Forelimb muscle (tissue), 1 donor: ENCODE data around the gene ZNF213. TPM values are rescaled to one million over a fixed set of nuclear protein-coding genes. Genes with fewer than 3 reads are reported as not detected.
"Not testable (repeated sequence)": the region's sequence is repeated elsewhere in the genome, so short reads cannot be mapped to it uniquely, and the experiment has no call there.

ENCODE experiments used
- DNase-seq: peaks from one replicate; pipeline ENCODE4 v3.0.0-alpha.2; 2013; ENCODE audit warnings: low read depth
- polyA plus RNA-seq: library from polyadenylated mRNA; unstranded; fragments of 120-200 nt; gene quantifications from one replicate; pipeline ENCODE4 v1.2.1, GENCODE V29; 2013; ENCODE audit not compliant: insufficient read length

The ZNF213 gene
- polyA plus RNA-seq, 1 donor, result 12.3 TPM

DNA sequence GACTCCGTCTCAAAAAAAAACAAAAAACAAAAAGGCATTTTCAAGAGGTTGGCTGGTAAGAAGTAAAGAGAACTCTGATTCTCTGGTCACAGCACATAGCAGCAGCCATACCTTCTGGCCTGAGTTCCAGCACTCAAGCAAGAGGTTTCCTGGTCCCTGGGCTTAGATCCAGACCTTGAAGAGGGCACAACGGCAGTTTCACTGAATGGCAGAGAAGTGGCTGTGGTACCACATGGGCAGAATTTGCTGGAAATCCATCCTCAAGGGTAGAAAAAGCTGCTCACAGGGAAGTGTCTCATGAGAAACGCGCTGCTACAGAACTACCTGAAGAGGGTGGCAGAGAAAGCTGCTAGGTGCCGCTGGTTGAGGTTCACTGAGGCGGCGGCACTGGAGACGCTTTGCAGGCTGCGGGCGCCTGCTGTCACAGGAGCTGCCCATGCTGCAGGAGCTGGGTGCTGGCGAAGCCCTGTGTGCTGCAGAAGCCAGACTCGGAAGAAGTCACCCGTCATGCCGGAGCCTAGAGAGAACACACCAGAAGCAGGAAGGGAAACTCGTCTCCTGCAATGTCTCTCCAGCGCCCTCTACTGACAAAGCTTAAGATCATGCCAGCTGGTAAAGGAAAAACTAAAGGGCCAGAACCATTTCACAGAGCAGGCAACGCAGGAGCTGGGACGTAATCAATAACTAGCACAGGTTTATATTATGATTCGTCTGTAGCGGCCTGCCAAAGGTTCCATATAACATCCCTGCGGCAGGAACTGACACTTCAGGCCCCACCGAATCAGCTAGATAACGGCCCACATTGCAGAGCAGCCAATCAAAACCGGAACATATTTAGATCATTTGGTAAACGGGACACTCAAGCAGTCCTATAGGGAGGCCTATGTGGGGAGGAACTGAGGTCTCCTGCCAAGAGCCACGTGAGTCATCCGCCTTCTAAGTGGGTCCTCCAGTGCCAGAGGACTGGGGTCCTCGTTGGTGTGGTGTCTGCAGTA, 5.4 kb upstream of the ZNF213 start:
- no peak for DNase-seq

DNA sequence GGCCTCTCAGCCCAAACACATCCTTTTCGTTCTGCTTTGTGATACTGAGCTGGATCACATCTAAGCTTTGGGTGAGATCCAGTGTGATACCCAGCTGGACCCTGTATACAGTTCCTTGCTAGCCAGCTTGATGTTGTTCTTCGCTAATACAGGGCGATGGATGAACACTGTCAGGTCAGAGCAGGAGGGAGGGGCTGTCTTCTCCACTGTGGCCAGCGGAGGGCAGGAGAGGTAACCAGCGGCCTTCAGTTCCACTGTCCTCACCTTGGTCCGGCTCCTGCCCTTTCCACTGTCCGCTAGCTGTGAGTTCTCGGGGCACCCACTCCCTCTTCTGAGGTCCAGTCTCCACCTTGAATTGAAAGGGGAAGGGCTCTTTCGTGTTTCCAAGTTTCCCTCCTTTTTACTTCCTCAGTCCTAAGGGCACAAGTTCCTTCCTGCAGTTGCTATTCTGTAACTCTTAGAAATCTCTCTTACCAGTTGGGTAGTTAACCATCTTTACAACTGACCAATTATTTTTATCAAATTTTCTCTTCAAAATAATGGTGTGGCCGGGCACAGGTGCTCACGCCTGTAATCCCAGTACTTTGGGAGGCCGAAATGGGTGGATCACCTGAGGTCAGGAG, 3.0 kb upstream of the ZNF213 start:
- no peak for DNase-seq

DNA sequence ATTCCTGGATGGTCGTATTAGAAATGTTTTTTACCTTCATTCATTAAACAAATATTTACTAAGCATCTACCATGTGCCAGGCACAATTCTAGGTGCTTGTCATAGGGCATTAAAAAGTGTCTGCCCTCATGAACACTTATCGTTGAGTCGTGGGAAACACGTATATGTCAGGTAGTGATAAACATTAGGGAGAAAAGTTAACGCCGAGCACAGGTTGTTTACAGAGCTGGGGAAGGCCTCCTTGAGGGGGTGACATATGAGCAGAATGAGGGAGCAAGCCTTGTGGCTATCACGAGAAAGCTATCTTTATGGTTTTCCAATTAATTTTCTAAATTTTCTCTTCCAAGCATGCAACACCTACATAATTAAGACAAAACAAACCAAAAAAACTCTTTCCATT, 985 bp upstream of the ZNF213 start:
- DNase-seq, result no peak

DNA sequence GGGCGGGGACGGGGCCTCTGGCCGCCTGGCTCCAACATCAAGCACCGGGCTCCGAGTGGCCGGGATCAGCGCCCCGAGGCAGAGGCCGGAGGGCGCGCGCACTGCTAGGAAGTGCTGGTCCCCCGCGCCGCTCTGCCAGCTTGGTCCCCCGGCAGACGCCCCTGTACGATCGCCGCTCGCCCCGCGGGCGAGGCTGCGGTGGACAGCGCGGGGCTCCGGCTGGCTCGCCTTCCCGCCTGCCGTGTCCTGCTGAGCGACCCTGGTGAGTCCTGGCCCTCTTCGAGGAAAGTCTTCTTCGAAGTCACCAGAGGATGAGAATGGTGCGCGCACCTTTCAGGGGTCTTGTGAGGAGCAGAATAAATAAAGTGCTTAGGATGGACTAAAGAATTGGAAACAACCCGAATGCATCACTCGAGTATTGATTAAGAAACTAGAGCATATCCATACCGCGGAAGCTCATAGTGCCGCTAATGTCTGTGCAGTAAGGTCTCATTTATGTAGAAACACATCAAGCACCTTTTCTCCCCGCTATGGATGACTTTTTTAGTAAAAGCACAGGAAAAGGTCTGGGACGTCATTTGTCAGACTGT, 392 bp downstream of the ZNF213 start:
- no peak for DNase-seq

DNA sequence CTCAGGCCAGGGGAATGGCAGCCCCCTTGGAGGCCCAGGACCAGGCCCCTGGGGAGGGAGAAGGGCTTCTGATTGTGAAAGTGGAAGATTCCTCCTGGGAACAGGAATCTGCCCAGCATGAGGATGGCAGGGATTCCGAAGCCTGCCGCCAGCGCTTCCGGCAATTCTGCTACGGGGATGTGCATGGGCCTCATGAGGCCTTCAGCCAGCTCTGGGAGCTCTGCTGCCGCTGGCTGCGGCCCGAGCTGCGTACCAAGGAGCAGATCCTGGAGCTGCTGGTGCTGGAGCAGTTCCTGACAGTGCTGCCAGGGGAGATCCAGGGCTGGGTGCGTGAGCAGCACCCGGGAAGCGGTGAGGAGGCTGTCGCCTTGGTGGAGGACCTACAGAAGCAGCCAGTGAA, 2.4 kb downstream of the ZNF213 start:
- DNase-seq, result no peak

DNA sequence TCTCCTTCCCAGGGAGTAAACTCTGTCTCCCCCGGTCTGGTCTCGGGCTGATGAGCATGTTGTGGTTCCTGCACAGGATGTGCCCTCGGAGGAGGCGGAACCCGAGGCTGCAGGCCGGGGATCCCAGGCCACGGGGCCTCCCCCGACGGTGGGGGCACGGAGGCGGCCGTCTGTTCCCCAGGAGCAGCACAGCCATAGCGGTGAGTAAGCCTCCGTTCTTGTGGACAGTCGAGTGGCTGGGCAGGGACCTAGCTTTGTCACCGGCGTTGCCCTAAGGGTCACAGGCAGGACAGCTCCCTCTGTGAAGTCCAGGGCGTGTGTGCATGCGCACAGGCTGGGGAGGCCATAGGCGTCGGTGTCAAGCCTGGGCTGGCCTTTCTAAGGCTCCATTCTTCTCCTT, 3.5 kb downstream of the ZNF213 start:
- no peak for DNase-seq

DNA sequence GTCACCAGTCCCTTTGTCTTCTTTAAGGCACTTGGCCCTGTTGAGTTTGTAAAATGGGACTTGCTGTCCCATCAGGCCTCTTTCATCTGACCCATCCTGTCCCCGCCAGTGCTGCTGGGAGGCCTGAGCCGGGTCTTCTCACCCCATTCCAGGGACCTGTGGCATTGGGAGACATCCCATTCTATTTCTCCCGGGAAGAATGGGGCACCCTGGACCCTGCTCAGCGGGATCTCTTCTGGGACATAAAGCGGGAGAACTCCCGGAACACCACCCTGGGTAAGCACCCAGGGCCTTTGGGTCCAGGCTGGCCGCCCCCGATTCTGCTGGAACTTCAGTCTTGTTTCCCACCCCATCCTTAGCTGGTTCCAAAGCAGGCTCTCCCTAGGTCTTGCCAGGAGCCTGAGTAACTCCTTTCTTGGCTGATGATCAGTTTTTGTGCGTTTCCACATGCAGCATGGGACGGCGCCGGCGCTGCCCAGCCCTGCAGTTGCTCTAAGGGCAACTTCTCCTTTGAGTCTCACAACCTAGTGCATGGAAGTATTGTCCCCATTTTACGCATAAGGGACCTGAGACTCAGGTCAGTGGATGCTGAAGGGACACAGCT, 4.1 kb downstream of the ZNF213 start:
- DNase-seq, result no peak

DNA sequence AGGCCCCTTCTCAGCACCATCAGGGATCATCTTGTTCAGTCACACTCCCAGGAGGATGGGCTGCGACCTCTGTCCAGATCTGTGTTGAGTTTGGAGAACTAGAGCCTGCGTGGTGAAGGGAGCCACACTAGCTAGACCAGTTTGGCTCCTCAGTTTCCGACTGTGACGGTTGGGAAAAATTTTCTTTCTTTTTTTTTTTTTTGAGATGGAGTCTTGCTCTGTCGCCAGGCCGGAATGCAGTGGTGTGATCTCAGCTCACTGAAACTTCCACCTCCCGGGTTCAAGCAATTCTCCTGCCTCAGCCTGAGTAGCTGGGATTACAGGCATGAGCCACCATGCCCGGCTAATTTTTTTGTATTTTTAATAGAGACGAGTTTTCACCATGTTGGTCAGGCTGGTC, 4.7 kb downstream of the ZNF213 start:
- DNase-seq, result not testable (repeated sequence)

DNA sequence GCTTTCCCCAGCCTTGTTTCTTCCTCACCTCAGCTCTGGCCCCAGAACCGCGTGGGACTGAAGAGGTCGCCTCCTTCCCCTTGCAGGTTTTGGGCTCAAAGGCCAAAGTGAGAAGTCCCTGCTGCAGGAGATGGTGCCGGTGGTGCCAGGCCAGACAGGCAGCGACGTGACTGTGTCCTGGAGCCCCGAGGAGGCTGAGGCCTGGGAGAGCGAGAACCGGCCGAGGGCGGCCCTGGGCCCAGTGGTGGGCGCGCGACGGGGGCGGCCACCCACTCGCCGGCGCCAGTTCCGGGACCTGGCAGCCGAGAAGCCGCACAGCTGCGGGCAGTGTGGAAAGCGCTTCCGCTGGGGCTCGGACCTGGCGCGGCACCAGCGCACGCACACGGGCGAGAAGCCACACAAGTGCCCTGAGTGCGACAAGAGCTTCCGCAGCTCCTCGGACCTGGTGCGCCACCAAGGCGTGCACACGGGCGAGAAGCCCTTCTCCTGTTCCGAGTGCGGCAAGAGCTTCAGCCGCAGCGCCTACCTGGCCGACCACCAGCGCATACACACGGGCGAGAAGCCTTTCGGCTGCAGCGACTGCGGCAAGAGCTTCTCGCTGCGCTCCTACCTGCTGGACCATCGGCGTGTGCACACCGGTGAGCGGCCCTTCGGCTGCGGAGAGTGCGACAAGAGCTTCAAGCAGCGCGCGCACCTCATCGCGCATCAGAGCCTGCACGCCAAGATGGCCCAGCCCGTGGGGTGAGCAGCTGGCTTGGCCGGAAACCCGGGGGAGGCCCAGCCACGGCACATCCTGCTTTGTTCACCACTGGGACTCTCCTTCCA, 6.0 kb downstream of the ZNF213 start:
- DNase-seq, result no peak

DNA sequence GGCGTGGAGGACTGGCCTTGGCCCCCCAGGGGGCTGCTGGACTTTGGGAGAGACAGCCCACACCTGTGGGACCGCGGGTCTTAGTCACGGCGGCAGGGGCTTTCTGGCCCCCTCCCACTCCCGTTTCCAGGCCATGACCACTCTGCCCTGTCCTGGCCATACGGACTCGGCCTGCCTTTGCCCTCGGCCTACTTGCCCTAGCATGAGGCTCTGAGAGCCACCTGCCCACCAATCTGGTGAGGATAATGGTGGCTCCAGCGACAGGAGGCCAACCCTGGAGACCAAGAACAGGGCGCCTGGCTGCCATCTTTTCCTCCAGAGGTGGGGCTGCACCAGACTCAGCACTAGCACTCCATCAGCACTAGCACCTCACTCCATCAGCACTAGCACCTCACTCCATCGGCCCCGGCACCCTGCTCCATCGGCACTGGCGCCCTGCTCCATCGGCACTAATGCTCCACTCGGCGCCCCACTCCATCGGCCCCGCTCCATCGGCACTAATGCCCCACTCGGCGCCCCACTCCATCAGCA, 7.0 kb downstream of the ZNF213 start:
- no peak for DNase-seq

DNA sequence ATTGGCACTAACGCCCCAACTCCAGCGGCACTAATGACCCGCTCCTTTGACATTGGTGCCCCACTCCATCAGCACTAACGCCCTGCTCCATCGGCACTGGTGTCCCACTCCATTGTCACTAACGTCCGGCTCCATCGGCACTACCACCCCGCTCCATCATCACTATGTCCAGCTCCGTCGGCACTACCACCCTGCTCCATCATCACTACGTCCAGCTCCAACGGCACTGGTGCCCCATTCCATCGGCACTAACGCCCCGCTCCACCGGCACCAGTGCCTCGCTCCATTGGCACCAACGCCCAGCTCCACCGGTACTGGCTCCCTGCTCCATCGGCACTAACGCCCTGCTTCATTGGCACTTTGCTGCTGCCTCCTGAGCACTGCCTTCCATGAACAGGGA, 7.5 kb downstream of the ZNF213 start:
- DNase-seq, result no peak

DNA sequence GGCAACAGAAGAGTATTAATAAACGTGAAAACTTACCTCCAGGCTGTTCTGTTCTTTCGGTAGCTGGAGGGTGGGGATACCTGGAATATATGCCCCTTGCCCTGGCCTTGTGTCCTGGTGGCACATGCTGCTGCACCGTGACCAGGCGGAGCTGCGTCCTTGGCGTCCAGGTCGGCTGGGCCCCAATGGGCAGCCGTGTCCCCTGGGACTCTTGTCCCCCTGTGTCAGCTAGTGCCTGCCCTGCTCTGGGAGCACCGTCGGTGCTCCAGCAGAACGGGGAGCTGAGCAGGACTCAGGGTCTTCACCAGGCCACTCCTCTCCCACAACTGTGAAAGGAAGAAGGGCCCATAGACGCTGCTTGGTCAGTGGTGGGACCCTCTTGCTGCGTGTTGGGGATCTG, 7.9 kb downstream of the ZNF213 start:
- DNase-seq, result no peak

DNA sequence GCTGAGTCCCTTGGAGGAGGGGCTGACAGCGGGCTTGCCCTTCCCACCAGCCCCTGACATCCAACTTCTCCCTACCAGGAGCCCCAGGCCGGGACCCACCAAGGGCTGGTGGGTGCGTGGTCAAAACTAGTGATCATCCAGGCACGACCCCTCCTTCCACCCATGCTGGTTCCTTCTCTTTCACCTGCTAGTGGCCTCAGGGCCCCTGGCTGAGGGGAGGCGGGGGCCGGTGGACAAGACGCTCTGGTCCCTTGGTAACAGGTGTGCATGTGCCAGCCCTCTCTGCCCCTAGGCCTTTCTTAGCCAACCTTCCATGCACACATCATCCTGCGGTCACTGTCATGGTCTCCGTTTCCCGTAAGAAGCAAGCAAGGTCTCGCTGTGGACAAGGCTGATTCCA, 8.4 kb downstream of the ZNF213 start:
- DNase-seq, result no peak

DNA sequence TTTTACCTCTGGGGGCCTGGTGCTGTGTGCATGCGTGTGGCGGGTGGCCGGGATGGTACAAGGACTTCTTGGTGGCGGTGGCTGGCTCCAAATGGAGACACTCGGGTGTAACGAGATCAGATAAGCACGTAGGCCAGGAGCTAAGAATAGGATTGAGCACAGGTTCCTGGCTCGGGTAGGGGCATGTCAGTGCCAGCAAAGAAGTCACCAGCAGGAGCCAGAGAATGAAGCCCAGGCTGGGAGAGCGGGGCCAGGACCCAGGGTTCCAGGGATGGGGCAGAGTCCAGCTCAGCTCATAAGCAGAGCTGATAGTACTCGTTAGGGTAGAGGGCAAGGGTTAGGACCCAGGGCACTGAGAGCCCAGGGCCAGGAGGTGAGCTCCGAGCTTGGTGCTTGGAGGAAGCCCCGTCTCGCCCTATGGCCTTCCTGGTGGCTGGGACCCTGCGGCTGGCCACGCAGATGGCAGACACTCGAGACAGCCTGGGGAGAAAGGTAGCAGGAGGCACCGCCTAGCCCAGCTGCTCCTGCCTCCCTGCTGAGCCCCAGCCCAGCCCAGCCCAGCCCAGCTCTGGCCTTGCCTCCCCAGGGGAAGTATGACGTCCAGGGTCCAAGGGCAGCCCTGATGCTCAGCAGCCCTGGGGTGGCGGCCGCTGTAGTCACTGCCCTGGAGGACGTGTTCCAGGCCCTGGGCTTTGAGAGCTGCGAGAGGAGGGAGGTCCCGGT, 8.9 kb downstream of the ZNF213 start:
- DNase-seq, result no peak

DNA sequence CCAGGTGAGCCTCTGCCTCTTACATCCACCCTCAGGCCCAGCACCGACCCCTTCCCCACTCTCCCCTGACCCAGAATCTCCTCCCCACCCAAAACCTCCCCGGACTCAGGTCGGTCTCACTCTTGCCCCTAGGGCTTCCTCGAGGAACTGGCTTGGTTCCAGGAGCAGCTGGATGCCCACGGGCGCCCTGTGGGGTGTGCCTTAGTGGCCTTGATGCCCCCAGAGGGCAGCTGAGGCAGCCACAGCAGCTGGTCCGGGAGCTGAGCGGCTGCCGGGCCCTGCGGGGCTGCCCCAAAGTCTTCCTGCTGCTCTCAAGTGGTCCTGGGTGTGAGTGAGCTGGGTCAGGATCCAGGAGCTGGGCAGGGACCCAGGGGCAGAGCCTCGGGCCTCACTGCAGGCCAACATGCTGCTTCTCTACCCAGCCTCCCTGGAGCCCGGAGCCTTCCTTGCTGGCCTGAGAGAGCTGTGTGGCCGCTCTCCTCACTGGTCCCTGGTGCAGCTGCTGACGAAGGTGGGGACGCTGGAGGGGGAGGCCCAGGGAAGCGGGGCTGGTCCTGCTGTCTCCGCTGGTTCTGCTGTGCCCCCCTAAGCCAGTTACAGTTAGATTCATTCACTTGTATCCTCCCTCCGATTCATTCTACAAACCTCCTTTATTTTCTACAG, 9.6 kb downstream of the ZNF213 start:
- DNase-seq, result no peak

DNA sequence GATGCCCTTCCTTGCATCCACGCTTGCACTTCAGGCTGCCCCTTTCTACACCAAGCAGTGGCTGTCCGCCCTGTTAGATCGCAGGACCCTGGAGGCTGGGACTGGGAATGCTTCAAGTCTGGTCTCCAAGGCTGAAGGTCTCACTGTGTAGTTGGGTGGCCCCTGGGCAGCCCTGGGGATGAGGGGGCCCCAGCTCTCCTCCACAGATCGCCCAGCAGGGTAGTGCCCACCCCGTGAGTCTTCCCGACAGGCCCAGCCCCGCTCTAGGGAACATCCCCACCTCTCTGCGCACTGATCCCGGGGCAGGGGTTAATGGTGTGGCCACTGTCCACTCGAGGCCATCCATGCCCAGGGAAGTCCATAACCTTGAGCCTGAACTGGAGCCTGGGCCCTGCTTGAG, 10.3 kb downstream of the ZNF213 start:
- DNase-seq, result no peak

DNA sequence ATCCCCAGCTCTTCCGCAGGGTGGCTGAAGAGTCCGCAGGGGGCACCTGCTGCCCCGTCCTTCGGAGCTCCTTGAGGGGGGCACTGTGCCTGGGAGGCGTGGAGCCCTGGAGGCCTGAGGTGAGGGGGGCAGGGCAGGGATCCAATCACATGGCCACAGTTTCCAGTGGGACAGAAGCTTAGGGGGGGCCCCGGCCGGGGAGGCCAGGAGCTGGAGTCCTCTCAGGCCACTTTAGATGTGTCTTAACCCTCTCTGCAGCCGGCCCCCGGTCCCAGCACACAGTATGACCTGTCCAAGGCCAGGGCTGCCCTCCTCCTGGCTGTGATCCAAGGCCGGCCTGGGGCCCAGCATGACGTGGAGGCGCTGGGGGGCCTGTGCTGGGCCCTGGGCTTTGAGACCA, 10.8 kb downstream of the ZNF213 start:
- DNase-seq, result no peak

DNA sequence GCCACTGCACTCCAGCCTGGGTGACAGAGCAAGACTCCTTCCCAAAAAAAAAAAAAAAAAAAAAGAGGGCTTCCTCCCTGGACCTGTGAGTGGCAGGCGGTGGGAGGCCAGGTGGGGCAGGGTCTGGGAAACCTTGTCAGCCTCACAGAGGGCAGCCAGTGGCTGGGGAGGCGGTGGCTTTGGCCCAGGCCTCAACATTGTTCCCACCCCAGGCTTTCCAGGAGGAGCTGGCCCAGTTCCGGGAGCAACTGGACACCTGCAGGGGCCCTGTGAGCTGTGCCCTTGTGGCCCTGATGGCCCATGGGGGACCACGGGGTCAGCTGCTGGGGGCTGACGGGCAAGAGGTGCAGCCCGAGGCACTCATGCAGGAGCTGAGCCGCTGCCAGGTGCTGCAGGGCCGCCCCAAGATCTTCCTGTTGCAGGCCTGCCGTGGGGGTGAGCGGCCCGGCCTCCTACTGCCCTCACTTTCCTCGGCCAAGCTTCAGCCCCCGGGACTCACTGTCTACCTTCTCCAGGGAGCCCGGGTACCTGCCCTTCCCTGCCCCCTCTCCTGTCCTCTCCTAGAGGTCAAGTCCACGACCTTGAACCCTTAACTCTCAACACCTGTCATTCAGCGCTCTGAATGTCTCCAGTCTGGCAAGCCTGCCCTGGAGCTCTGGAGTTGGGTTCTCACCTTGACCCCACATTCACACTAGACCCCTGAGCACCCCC, 12.4 kb downstream of the ZNF213 start:
- no peak for DNase-seq

DNA sequence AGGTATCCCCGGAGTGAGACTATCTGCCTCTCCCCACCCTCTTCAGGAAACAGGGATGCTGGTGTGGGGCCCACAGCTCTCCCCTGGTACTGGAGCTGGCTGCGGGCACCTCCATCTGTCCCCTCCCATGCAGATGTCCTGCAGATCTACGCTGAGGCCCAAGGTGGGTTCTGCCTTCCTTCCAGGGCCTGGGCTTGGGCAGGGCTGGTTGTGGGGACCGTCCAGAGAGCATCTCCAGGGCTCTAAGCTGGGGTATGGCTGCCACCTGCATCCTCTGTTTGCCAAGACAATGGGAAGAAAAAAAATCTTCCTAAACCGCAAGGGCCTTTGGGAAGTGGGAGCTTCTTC, 12.9 kb downstream of the ZNF213 start:
- no peak for DNase-seq
